ENCODE data around the gene MAB21L2.

DNA sequence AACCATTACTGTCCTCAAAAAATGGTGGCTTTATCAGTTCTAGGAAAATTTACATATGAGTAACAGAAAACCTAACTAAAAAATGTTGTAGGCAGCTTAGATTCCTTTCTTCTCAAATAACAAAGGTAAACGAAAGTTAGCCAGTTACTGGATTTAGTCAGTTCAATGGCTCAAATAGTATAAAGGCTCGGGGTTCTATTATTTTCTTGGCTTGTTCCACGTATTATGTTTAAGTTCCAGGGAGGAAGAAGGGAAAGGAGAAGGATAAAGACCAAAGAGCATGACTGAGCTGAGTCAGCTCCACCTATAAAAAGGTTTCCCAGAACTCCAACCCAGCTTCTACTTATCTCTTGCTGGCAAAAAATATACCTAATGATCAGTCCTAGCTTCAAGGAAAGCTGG is 41.0 kb upstream of the MAB21L2 start:
- TF ChIP-seq, protein P1, sequence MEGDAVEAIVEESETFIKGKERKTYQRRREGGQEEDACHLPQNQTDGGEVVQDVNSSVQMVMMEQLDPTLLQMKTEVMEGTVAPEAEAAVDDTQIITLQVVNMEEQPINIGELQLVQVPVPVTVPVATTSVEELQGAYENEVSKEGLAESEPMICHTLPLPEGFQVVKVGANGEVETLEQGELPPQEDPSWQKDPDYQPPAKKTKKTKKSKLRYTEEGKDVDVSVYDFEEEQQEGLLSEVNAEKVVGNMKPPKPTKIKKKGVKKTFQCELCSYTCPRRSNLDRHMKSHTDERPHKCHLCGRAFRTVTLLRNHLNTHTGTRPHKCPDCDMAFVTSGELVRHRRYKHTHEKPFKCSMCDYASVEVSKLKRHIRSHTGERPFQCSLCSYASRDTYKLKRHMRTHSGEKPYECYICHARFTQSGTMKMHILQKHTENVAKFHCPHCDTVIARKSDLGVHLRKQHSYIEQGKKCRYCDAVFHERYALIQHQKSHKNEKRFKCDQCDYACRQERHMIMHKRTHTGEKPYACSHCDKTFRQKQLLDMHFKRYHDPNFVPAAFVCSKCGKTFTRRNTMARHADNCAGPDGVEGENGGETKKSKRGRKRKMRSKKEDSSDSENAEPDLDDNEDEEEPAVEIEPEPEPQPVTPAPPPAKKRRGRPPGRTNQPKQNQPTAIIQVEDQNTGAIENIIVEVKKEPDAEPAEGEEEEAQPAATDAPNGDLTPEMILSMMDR (IDR thresholded peaks at IDR 0.05; ENCODE audit: poor library complexity, severe bottlenecking) = no peak
- TF ChIP-seq MXI1 (conservative IDR thresholded peaks at IDR 0.05; ENCODE audit: poor library complexity, severe bottlenecking) = no peak
- TF ChIP-seq TAF1 (IDR thresholded peaks at IDR 0.05; ENCODE audit: low read depth) = no peak
- no peak for TF ChIP-seq POLR2AphosphoS5 (IDR thresholded peaks at IDR 0.05)
- no peak for TF ChIP-seq EZH2 (IDR thresholded peaks at IDR 0.05; ENCODE audit: borderline replicate concordance, insufficient read depth, low read length, poor library complexity, severe bottlenecking)
- TF ChIP-seq EP300 (conservative IDR thresholded peaks at IDR 0.05; ENCODE audit: poor library complexity, severe bottlenecking) = no peak
- no peak for TF ChIP-seq SMC3 (conservative IDR thresholded peaks at IDR 0.05; ENCODE audit: poor library complexity)

All from neural cell (in vitro differentiated cells).